GM19023 (cell line): ENCODE data around the gene MOV10L1.
"Not testable (repeated sequence)": the region's sequence is repeated elsewhere in the genome, so short reads cannot be mapped to it uniquely, and the experiment has no call there.

Experiments
- ATAC-seq: cut with Tn5 transposase; IDR thresholded peaks from one replicate; pipeline ENCODE4 v1.9.1; 2021; ENCODE audit warnings: mild to moderate bottlenecking, moderate library complexity; ENCODE audit not compliant: unreplicated experiment

Gene MOV10L1

DNA sequence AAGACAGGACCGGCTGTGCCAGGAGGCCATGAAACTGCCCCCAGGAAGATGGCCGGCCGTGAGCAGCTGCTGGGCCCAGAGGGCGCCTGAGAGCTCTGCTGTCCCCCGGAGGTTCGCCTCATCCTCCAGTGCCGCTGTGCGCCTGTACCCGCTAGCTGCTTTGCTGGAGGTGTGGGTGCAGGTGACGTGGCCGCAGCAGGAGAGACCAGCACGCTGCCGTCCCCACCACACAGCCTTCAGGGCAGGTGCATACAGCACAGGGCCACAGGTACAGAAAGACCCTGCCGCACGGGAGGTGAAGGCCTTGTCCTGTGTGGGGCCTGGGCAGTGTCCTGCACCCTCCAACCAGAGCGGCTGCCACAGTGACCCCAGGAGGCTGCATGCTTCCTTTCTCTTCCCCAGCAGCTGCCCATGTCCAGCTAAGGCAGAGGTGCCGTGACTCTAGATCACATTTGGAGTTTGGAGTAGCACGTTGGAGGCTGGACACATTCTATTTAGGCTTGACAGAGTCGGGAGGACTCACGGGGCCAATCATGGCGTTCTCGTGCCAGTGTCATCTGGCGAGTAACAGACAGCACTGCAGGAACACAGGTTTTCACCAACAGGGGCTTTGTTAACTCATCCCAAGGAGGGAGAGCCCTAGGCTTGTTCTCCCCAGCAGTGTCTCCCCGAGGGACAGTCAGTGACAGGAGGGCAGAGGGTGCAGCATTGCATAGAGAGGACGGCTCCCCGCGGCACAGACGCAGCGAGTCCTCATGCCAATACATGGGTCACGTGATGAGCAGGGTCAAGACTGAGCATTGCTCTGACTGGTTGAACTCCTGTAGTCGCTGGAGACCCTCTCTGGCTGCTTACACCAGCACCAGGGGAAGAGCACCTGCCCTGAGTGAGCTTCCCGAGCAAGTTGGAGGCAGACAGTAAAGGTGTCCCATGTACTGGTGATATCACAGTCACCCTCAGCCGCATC lies 62.0 kb downstream of the MOV10L1 start:
- ATAC-seq: no peak

GRCh38 chr22:50153056-50153755 lies 63.4 kb downstream of the MOV10L1 start:
- no peak for ATAC-seq

GRCh38 chr22:50153756-50154140 lies 63.9 kb downstream of the MOV10L1 start:
- ATAC-seq: no peak

DNA sequence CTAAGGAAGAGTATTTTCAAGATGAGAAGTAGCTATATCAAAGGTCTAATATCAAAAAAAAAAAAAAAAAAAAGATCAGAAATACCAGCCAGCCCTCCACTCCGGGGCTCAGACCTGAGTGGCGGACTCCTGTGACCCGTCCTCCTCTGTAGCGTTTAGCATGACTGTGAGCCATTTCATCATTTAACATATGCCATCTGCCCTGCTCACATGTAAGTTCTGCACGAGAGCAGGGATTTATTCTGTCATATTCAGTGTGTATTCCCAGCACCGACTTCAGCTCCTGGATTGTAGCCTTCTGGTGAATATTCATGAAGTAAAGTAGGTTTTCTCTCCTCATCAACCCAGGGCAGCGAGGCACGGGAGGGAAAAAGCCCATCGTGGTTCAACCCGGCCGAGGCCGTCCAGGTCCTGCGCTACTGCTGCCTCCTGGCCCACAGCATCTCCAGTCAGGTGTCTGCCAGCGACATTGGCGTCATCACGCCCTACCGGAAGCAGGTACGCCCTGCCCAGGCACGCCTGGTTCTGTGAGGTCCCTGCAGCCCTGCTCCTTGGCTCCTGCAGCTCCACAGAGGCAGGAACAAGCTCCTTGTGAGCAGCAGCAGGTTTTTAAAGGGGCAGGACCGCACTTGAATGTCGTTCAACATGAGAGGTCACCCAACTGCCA lies 68.0 kb downstream of the MOV10L1 start:
- no peak for ATAC-seq

- ATAC-seq: no peak
Observed at GRCh38 chr22:50160947-50161346, 71.1 kb downstream of the MOV10L1 start.

DNA sequence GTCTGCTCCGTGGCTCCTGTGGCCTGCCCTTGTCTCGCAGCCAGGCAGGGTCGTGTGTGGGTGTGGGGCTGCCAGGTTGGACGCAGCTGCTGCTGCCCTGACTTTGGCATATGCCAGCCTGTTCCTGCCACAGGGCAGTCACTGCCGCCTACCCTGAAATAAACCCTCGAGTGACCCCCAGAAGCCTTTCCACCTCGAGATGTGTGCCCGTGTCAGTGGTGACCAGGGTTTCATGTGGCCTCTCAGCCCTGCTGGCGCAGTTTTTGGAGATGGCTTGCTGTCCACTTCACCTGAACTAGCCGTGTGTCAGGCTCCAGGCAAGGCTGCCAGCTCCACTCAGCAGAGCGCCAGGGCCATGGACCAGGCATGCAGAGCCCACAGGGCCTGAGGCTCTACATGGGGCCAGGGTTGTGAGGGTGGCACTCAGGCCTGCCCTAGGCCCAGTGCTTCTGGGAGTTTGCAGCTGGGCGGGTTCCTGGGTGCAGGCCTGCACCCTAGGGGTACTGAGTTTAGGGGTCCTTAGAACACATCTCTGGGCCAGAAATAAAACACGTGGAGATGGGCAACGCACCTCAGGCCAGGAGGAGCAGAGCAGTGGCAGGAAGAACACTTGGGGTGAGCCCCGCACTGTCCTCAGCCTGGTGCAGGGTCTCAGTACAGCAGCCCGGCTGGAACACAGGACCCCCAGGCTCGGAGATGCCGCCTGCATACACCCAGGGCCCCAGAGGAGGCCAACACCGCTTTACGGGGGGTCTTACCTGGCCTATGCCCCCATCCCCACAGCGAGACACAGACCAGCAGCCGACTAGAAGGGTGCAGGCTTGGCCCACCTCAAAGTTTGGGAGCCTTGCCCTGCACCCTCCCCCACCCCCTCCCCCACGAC lies 71.9 kb downstream of the MOV10L1 start:
- no peak for ATAC-seq

DNA sequence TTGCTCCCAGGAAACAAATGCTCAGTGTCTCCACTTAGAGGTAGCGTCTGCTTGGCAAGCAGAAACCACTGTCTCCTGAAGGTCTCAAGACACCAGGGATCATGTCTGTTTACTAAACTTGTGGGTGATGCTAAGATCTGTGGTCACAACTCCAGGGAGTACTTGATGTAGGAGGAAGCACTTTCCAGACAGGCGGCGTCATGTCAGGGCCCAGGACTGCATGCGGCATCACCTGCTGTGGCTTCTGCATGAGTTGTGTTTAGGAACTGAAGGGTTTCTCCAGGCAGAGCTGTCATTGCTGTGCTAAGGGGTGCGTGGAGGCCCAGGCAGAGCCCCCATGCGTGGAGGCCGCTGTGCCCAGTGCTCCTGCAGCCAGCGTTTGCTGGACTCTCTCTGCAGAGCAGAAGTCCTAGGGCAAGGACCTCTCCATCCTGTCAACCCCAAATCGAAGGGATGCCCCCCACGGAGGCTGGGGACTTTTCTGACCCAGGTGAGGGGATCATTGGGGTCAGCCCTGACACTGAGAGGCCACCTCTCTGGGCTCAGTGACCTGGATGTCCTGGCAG lies 72.7 kb downstream of the MOV10L1 start:
- no peak for ATAC-seq

DNA sequence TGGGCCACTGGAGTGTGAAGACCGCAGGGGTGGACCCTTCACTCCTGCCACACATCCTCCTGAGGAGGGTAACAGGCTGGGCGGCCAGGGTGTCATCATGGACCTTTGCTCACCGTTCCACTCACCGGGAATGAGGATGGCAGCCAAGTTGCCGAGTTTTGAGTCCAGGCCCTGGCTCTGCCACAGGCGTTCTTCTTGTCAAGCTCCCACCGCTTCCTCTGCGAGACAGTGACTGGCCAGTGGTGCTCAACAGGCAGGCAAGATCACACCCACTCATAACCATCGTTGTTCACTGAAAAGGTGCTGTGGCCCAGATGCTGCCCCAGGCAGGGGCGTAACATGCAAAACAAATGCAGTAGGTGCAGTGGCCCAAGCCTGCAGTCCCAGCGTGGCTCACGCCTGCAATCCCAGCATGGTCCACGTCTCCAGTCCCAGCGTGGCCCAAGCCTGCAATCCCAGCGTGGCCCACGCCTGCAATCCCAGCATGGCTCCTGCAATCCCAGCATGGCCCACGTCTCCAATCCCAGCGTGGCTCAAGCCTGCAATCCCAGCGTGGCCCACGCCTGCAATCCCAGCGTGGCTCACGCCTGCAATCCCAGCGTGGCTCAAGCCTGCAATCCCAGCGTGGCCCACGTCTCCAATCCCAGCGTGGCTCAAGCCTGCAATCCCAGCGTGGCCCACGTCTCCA lies 75.8 kb downstream of the MOV10L1 start:
- ATAC-seq: no peak

DNA sequence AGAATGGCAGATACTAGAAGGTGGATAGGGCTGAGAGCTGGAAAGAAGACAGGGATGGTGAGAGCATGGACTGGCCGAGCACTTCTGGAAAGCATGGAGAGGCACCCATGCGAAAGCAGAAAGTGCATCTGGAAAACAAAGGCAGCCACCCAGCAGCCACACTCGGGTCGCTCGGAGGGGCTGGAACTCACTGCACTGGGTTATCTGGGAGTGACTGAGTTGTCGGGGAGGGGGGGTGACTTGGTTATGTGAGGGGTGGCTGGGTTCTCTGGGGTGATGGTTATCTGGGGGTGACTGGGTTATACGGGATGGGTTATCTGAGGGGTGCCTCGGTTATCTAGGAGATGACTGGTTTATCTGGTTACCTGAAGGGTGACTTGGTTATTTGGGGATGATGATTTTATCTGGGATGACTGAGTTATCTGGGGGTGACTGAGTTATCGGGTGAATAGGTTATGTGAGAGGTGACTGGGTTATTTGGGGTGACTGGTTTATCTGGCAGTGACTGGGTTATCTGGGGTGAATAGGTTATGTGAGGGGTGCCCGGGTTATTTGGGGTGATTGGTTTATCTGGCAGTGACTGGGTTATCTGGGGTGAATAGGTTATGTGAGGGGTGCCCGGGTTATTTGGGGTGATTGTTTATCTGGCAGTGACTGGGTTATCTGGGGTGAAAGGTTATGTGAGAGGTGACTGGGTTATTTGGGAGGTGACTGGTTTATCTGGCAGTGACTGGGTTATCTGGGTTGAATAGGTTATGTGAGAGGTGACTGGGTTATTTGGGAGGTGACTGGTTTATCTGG lies 78.1 kb downstream of the MOV10L1 start:
- no peak for ATAC-seq

DNA sequence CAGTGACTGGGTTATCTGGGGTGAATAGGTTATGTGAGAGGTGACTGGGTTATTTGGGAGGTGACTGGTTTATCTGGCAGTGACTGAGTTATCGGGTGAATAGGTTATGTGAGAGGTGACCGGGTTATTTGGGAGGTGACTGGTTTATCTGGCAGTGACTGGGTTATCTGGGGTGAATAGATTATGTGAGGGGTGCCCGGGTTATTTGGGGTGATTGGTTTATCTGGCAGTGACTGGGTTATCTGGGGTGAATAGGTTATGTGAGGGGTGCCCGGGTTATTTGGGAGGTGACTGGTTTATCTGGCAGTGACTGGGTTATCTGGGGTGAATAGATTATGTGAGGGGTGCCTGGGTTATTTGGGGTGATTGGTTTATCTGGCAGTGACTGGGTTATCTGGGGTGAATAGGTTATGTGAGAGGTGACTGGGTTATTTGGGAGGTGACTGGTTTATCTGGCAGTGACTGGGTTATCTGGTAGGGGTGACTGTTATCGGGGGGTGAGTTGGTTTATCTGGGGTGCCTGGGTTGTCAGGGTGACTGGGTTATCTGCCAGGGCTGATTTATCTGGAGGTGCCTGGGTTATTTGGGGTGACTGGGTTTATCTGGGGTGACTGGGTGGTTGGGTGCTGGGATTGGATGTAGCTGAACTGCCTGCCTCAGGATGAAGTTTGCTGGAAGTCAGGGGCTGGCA lies 78.8 kb downstream of the MOV10L1 start:
- ATAC-seq: not testable (repeated sequence)

GRCh38 chr22:50169181-50169759 lies 79.5 kb downstream of the MOV10L1 start:
- no peak for ATAC-seq

GRCh38 chr22:50169774-50170341 lies 80.1 kb downstream of the MOV10L1 start:
- no peak for ATAC-seq

- ATAC-seq: no peak
Observed at GRCh38 chr22:50170453-50171318, 80.9 kb downstream of the MOV10L1 start, which contains the start of gene PANX2. TSS of gene PANX2 (plus strand) at chr22:50170731. CDS start at chr22:50170731, 0 bp downstream.

DNA sequence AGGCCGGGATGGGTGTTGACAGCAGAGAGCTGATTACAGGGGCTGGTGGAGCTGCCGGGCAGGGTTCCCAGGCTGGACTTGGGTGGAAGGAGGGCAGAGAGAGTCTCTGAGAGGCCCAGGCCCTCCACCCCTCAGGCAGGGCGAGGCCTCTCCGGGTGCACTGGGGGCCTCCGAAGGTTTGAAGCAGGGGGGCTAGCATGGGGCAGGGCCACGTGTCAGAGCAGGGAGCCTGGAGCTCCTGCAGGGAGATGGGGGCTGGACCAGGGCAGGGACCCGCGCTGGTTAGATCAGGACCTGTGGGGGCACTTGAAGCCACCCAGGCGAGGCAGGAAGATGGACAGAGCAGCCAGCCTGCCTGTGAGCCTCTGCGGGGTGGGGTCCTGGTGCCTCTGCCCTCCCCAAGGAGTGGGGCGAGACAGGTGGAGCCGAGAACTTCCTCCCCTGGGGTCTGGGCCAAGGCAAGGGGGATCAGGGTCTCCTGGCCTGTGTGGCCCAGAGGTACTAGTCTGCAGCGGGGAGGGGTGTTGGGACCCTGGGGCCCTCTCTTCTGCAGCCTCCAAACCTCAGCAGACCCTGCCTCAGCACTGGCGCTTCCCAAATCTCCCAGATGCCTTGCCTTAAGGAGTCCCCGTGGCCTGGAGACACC lies 81.6 kb downstream of the MOV10L1 start:
- no peak for ATAC-seq

GRCh38 chr22:50171965-50172421 lies 82.2 kb downstream of the MOV10L1 start:
- no peak for ATAC-seq
